GM13977 (cell line): ENCODE results near the gene GALNS.
"Not testable (repeated sequence)": the region's sequence is repeated elsewhere in the genome, so short reads cannot be mapped to it uniquely, and the experiment has no call there.

Experiments used
- DNase-seq: peaks from one replicate; pipeline ENCODE4 v3.0.0; 2012; ENCODE audit warnings: low spot score
- in situ Hi-C: fragments of 300-500 bp; cut with MboI; formaldehyde crosslinking; loops from one replicate; pipeline ENCODE4 v1.12.0; 2022; ENCODE audit warnings: low sequenced_read_pairs, low pct_unique_long_range_greater_than_20kb, mixed read lengths, inconsistent platforms; ENCODE audit not compliant: unreplicated experiment
- TF ChIP-seq, protein P1 (sequence below): IDR thresholded peaks from 2 replicates; pipeline ENCODE4 v1.5.1; 2012; ENCODE audit warnings: mild to moderate bottlenecking, control low read depth; ENCODE audit not compliant: insufficient read depth; ENCODE audit errors: extremely low read depth, missing control alignments

Gene GALNS

DNA sequence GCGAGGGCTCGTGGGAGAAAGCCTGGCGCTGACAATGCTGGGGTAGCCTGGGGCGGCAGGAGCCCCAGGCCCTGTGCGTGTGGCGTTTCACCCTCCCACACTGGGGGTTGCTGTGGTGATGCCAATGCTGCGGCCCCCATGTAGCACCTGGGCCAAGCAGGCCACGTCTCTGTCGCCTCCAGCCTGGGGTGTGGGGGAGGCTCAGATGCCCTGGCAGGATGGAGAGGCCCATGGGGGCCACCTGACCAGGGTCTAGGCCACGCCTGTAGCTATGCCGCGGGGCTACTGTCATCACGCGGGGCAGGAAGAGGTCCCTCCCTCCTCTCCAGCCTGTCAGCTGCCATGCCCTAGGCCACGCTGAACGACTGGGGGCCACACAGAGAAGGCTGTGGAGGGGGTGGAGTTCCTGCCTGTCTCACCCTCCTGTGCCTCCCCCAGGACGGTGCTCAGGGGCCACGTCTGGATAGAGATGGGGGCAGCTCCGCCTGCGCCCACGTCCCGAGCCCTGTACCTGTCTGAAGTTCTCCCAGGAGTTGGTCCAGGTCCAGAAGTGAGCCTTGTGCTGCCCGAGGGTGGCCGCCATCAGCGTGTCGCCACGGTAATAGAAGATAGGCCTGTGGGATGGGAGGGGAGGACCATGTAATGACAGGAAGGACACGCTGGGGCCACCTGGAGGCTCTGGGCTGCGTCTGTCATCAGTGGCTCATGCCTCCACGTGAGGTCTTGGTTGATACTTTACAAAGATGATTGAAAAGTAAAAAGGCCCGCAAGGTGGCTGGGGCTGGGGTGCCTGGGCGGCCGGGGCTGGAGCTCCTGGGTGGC, 32.3 kb downstream of the GALNS start:
- DNase-seq, result no peak
- in situ Hi-C loops, result no loop called here
- TF ChIP-seq, protein P1, sequence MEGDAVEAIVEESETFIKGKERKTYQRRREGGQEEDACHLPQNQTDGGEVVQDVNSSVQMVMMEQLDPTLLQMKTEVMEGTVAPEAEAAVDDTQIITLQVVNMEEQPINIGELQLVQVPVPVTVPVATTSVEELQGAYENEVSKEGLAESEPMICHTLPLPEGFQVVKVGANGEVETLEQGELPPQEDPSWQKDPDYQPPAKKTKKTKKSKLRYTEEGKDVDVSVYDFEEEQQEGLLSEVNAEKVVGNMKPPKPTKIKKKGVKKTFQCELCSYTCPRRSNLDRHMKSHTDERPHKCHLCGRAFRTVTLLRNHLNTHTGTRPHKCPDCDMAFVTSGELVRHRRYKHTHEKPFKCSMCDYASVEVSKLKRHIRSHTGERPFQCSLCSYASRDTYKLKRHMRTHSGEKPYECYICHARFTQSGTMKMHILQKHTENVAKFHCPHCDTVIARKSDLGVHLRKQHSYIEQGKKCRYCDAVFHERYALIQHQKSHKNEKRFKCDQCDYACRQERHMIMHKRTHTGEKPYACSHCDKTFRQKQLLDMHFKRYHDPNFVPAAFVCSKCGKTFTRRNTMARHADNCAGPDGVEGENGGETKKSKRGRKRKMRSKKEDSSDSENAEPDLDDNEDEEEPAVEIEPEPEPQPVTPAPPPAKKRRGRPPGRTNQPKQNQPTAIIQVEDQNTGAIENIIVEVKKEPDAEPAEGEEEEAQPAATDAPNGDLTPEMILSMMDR, result no peak

GRCh38 chr16:88823646-88824045, 33.1 kb downstream of the GALNS start:
- DNase-seq, in situ Hi-C loops: not testable (repeated sequence)

GRCh38 chr16:88822281-88823040, 34.3 kb downstream of the GALNS start:
- DNase-seq, result no peak
- in situ Hi-C loops, result no loop called here
- TF ChIP-seq, protein P1, result no peak

DNA sequence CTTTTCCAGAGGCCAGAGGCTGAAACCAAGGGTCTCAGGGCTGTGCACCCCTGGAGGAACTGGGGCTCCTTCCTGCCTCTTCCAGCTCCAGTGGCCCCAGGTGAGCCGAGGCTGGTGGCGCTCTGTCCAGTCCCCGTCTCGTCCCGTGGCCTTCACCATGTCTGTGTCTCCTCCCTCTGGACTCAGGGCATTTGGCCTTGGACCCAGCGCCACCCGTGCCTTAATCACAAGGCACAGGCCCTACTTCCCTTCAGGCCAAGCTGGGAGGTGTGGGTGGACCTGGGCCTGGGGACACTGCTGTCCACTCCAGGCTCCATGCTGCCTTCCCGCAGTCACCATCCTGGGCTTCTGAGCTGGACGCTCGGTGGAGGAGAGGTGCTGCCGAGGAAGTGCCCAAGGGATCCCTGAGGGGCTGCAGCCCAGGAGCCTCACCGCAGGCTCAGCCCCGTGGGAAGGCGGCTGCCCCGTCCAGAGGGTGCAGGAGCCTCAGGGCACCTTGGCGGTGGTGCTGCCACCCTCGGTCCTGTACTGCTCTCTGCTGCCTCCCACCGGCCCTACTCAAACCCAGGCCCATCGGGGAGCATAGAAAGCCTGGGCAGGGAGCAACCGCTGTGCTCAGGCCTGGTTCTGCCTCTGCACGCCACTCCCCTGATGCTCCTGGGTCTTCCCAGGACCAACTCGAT, 35.4 kb downstream of the GALNS start:
- TF ChIP-seq, protein P1, result no peak
- DNase-seq, result no peak
- in situ Hi-C loops, result no loop called here

DNA sequence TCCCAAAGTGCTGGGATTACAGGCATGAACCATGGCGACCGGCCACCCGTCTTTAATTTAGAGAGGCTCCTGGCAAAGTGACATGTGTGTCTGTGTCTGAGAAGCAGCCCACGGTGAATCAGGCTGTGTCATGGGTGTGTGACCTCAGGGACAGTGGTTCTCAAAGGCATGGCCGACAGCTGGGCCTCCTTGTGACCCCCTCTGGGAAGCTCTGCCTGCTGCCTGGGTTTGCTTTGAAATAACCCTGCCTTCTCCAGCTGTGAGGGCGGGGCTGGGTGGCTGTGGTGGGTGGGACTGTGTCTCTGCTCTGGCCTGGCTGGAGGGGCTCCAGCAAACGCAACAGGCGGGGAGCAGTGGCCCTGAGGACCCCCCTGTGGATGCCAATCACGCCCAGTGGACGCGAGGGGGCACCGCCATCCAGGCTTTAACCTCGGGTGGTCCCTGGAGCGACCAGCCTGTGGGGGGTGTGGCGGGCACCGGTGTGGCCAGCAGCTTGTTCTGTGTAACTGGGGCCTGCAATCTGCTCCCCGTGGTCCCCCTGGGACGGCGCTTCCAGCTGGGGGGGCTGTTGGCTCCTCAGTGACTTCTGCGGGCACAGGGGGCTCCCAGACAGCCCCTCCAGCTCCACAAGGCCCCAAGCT, 36.2 kb downstream of the GALNS start:
- DNase-seq, result no peak
- TF ChIP-seq, protein P1, result no peak
- in situ Hi-C loops, result no loop called here

DNA sequence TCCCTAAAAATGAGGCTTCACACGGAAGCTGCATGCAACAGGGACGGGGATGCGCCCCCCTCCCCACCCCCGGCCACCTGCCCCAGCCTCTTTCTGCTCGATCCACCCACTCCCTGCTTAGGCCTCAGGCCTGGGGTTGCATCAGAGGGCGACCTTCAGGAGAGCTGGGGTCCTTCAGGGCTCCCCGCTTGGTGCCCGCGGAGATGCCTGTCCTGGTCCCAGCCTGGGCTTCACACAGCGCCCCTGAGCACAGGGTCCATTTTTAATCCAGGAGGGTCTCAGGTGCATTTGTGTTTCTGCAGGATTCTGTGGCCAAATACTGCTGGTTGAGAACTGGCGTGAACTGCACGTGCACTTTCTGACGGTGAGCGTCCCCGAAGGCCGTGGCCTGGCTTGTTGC, 37.6 kb downstream of the GALNS start:
- in situ Hi-C loops, result no loop called here
- no peak for DNase-seq
- TF ChIP-seq, protein P1, result no peak
